Measurements from ENCODE around the gene GPAM. TPM values are rescaled to one million over a fixed set of nuclear protein-coding genes. Genes with fewer than 3 reads are reported as not detected.
A peak's percentile ranks its signal among the peaks of the same experiment; 100 is the strongest.

Gene GPAM
- total RNA-seq, 4 donors from 2014 or later = 4.5 to 7.2 (median 6.5) TPM

- Histone ChIP-seq H3K4me3 (peak overlapping the region; percentile 57 to 81 (median 72)), H3K9me3 (peaks cover 0 to 3% (median 0%) of the 10 kb centered on the region in 4 donors), H3K27me3 (no peaks in the 10 kb centered on the region), H3K4me1 (peaks cover 12 to 25% (median 15%) of the 10 kb centered on the region in 4 donors), H3K27ac (replicated peaks in 1 of 4) (peak overlapping the region; percentile 67 to 76 (median 70)), H3K36me3 (peaks cover 0 to 30% (median 10%) of the 10 kb centered on the region in 4 donors)
- DNase-seq (ENCODE audit: extremely low spot score) = no peak
- no peak for TF ChIP-seq CTCF (IDR thresholded peaks at IDR 0.05)
- TF ChIP-seq EP300 (IDR thresholded peaks at IDR 0.05) = no peak
- no peak for TF ChIP-seq POLR2AphosphoS5 (IDR thresholded peaks at IDR 0.05)
- no peak for TF ChIP-seq POLR2A (IDR thresholded peaks at IDR 0.05; ENCODE audit: low read depth)
- intact Hi-C loops (cut with DNase I) = loop anchor here (5.0 to 10.0 kb wide), 2 partner anchors 124 to 262 kb away; partner anchors contain the start of genes VTI1A and ZDHHC6
- 29% methylated on average over 10 of the region's 10 CpGs for WGBS
Measured at GRCh38 chr10:112182784-112183328, 709 bp downstream of the GPAM start.

- 80% methylated on average over 1 of the region's 1 CpG for WGBS
- TF ChIP-seq POLR2A (IDR thresholded peaks at IDR 0.05; ENCODE audit: low read depth) (no peak), POLR2AphosphoS5 (IDR thresholded peaks at IDR 0.05) (no peak), EP300 (IDR thresholded peaks at IDR 0.05) (no peak), CTCF (IDR thresholded peaks at IDR 0.05) (no peak)
- Histone ChIP-seq H3K36me3 (peaks cover 7 to 86% (median 50%) of the 10 kb centered on the region in 4 donors), H3K27me3 (no peaks in the 10 kb centered on the region), H3K9me3 (no peaks in the 10 kb centered on the region), H3K4me1 (peaks cover 0 to 6% (median 2%) of the 10 kb centered on the region in 4 donors), H3K4me3 (no peak overlapping the region), H3K27ac (replicated peaks in 1 of 4) (no peak overlapping the region)
- no peak for DNase-seq (ENCODE audit: extremely low spot score)
- intact Hi-C loops (cut with DNase I) = no loop called here
Measured at GRCh38 chr10:112177247-112177646, 6.3 kb downstream of the GPAM start.

- intact Hi-C loops (cut with DNase I) = no loop called here
- H3K36me3 ChIP-seq = peaks cover 11 to 93% (median 55%) of the 10 kb centered on the region in 4 donors
- no peaks in the 10 kb centered on the region for H3K4me1 ChIP-seq
- TF ChIP-seq POLR2A (IDR thresholded peaks at IDR 0.05; ENCODE audit: low read depth) = no peak
- no peak for TF ChIP-seq POLR2AphosphoS5 (IDR thresholded peaks at IDR 0.05)
- no peak for TF ChIP-seq CTCF (IDR thresholded peaks at IDR 0.05)
- no peak for TF ChIP-seq EP300 (IDR thresholded peaks at IDR 0.05)
- H3K27ac ChIP-seq (replicated peaks in 1 of 4) = no peak overlapping the region
- no peak for DNase-seq (ENCODE audit: extremely low spot score)
- H3K27me3 ChIP-seq = no peaks in the 10 kb centered on the region
- 87% methylated on average over 3 of the region's 3 CpGs for WGBS
- H3K9me3 ChIP-seq = no peaks in the 10 kb centered on the region
- H3K4me3 ChIP-seq = no peak overlapping the region
Measured at GRCh38 chr10:112176543-112176942, 7.0 kb downstream of the GPAM start.

- H3K4me3 ChIP-seq = no peak overlapping the region
- no peaks in the 10 kb centered on the region for H3K27me3 ChIP-seq
- DNase-seq (ENCODE audit: extremely low spot score) = no peak
- intact Hi-C loops (cut with DNase I) = no loop called here
- TF ChIP-seq CTCF (IDR thresholded peaks at IDR 0.05) (no peak), EP300 (IDR thresholded peaks at IDR 0.05) (no peak), POLR2A (IDR thresholded peaks at IDR 0.05; ENCODE audit: low read depth) (no peak), POLR2AphosphoS5 (IDR thresholded peaks at IDR 0.05) (no peak)
- H3K27ac ChIP-seq (replicated peaks in 1 of 4) = no peak overlapping the region
- no peaks in the 10 kb centered on the region for H3K4me1 ChIP-seq
- peaks cover 11 to 100% (median 67%) of the 10 kb centered on the region in 4 donors for H3K36me3 ChIP-seq
- 95% methylated on average over 8 of the region's 8 CpGs for WGBS
- H3K9me3 ChIP-seq = no peaks in the 10 kb centered on the region
Measured at GRCh38 chr10:112175409-112175808, 8.2 kb downstream of the GPAM start.

- no peaks in the 10 kb centered on the region for H3K27me3 ChIP-seq
- no peaks in the 10 kb centered on the region for H3K9me3 ChIP-seq
- 91% methylated on average over 4 of the region's 4 CpGs for WGBS
- intact Hi-C loops (cut with DNase I) = no loop called here
- no peaks in the 10 kb centered on the region for H3K4me1 ChIP-seq
- no peak for DNase-seq (ENCODE audit: extremely low spot score)
- TF ChIP-seq POLR2AphosphoS5 (IDR thresholded peaks at IDR 0.05) (no peak), POLR2A (IDR thresholded peaks at IDR 0.05; ENCODE audit: low read depth) (no peak), CTCF (IDR thresholded peaks at IDR 0.05) (no peak), EP300 (IDR thresholded peaks at IDR 0.05) (no peak)
- peaks cover 26 to 100% (median 80%) of the 10 kb centered on the region in 4 donors for H3K36me3 ChIP-seq
- no peak overlapping the region for H3K4me3 ChIP-seq
- no peak overlapping the region for H3K27ac ChIP-seq (replicated peaks in 1 of 4)
Measured at GRCh38 chr10:112173206-112173605, 10.4 kb downstream of the GPAM start.
